Renal cortex interstitium (tissue), 11 donors: ENCODE results near the gene RAET1L. TPM values are rescaled to one million over a fixed set of nuclear protein-coding genes. Genes with fewer than 3 reads are reported as not detected.

Source experiments
- DNase-seq, 11 donors: peaks; one replicate each; pipeline ENCODE4 v3.0.0-alpha.2; 2013; ENCODE audit warnings: low read depth in 9 of 11, low spot score in 4 of 11; ENCODE audit errors: extremely low read depth in 1 of 11
- polyA plus RNA-seq, 3 donors: library from polyadenylated mRNA; unstranded; fragments of 120-200 nt; gene quantifications; one replicate each; pipeline ENCODE4 v1.2.1, GENCODE V29; 2013; ENCODE audit not compliant: insufficient read length in 3 of 3

The RAET1L gene
- polyA plus RNA-seq, 3 donors: 0.23 TPM; not detected in 2

DNA sequence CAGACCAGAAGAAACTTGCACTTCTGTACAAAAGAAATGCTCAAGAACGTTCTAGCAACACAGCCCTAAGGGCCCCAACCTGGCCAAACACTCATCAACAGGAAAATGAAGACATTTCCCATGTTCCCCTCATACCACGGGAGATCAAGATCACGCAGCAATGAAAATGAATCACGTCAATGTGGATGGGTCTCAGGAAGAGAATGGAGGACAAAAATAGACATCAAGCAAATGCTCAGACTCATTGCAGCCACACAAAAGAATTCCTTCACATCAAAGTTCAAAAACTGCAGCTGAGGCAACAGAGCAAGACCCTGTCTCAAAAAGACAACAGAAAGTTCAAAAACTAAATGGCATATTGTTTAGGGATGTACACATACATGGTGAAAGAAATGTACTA, 25.5 kb upstream of the RAET1L start:
- DNase-seq: no peak

DNA sequence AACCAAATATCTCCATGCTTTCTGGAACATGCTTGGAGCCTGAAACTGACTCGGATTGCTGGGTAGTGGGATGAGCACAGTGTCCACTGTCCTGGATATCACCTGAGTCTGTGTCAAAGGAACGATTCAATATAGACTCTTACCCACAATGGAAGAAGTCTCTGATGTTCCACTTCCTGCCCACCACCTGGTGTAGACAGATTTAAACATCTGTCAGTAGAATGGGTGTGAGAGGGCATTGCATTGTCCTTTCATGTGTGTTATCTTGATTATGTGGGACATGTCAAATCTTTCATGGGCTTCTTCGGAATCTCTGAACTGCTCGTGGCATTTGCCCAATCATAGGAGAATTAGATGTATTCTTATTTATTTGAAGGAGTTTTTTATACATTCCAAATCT, 22.8 kb upstream of the RAET1L start:
- DNase-seq: no peak

DNA sequence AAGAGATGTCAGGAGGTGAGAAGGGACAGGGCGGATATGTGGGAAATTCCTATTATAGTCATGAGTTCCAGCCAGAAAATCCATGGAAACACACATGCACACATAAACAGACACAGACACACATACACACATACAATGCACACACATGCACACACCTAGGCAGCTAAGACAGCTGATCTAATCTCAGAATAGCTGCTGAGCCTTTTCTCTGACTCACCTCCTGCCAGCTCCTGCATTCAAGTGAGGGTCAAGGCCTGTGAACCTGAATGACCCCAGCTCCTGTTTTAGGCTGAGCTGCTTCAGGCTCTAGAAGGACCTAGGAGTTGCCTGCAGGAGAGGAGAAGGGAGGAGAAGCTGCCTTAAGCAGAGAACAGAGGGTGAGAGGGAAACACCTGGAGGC, 21.6 kb upstream of the RAET1L start:
- no peak for DNase-seq

DNA sequence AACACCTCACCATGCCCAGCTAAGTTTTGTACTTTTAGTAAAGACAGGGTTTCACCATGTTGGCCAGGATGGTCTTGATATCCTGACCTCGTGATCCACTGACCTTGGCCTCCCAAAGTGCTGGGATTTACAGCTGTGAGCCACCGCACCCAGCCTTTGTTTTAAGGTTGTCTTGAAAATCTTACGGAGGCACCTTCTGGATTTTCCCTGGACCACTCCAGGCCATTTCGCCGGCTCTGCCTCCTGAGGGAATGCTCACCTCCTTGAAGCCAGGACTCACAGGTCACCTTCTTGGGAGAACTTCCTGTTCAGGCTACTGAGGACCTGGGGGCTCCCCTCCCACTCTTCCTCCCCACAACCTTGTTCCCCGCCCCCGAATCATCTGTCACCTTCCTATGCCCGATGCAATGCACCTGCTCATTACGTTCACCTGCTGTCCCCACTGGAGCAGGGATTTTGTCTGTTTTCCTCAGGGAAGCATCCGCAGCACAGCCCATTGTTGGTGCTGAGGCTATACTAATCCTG, 19.4 kb upstream of the RAET1L start:
- DNase-seq: no peak

DNA sequence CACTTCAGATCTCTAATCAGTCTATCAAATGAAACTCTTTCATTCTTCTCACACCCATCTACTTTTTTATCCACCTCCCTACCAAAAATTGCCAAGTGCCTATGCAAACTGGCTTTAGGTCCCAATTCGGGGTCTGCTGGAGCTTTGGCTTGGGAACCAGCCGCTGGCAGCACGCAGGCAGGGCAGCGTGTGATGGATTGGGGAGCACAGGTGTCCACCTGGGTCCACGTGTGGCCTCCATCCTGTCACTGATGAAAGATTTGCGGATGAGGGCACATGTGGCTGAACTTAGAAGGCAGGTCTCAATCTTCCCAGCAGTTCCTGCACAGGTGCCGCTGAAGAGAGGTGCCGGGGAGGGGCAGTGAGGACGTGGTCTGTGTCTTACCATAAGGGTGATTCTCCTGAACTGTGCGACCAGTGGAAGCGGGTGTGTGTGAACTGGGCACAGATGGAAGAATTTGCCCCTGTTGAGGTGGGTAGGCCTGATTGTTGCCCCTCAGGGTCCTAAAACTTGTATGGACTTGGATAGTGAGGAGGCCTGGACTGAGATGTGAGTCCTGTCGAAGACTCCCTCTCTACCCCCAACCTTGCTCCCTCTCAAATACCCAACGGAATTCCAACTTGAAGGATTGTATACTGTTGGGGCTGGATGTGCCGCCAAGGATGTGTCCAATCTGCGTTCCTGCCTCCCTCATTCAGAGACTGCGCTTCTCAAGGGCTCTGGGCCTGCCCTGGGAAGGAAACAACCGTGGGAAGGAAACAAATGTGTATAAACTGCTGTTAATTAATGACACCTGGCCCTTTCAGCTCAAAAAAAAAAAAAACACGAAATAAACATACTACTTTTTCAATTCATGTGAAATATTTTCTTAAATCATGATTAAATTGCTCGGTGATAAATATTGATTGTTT, 18.4 kb upstream of the RAET1L start:
- DNase-seq: no peak

DNA sequence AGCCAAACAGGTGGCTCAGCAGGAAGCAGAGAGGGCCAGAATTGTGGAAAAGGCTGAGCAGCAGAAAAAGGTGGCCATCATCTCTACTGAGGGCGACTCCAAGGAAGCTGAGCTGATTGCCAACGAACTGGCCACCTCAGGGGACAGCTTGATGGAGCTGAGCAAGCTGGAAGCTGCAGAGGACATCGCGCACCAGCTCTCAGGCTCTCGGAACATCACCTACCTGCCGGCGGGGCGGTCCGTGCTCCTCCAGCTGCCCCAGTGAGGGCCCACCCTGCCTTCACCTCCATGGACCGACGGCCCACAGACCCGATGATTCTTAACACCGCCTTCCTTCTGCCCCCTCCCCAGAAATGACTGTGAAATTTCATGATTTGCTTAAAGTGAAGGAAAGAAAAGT, 17.8 kb upstream of the RAET1L start:
- no peak for DNase-seq

DNA sequence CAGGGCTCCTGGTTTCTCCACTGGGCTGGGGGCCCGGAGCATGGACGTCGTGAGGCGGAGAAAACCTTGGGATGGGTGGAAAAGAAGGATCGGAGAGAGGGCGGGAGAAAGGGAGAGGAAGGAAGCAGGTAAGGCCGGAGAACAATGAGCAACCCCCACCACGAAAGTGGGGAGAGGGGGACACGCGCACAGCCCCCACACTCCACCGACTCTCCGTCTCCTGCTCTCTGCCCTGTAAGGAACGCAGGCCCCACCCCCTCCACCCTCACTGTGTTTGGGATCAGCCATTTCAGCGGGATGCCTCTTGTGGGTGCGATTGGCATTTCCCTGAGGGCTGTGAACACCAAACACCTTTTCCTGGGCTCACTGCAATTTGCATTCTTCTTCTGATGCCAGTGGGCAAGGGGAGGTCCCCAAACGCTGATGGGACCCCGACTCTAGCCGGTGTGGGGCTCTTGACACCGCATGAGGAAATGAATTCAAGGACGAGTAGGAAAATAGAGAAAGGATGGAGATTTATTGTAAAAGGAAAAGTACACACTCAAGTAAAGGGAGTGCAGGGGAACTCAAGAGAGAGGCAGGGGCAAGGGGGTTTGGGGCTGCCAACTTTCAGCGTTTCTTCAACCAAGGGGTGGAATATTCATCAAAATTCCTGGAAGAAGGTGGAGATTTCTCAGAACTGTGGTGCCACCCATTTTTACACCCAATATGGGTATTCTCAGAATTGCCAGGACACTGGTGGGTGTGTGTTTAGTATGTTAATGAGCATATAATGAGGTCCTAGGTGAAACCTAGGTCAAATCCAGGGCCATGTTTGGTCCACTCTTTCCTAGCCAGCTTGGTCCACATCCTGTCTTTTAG, 13.1 kb upstream of the RAET1L start:
- no peak for DNase-seq

DNA sequence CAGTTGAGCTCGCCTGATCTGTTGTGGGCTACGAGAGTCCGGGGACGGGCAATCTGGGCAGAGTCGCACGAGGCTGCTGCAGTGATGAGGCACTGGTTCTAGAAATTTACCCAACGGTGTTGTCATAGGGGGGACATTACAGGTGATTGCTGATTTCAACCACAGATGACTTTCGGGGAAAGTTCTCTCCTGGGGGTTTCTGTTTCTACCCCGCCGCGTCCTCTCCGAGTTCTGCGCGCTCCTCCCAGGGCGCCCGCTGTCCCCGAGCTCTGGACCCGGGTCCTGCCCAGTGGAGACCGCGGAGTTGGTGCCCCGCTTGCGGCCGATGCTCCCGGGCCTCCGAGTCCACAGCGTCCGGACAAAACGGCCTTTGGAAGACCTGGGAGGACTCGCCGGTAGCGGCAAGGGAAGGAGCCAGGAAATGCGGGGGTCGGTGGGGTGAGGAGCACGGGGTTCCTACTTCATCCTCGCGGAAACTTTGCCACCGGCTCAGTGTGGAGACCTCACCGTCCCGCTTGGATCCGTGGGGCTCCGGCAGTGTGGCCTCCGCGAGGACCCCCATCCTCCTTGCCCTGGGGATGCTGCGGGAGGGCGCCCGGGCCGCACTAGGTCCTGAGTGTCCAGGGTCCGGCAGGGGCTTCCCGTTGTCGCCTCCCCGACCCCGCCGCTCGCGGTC, 12.3 kb upstream of the RAET1L start:
- no peak for DNase-seq

DNA sequence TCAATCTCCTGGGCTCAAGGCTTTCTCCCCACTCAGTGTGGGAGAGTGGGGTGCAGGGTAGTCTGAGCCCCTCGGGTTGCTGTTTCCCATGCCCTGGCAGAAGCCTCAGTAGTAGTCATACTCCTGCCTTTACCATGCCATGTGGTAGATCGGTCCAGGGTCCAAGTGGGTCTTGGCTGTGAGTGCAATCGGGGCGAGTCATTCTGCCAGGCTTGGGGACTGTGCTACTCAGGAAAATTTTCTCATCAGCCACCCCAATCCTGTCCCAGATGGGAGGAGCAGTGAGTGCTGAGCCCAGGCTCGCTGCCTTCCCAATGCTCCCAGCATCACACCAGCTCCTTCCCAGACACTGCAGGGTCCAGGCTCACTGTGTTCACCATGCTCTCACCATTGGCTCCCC, 10.7 kb upstream of the RAET1L start:
- no peak for DNase-seq

DNA sequence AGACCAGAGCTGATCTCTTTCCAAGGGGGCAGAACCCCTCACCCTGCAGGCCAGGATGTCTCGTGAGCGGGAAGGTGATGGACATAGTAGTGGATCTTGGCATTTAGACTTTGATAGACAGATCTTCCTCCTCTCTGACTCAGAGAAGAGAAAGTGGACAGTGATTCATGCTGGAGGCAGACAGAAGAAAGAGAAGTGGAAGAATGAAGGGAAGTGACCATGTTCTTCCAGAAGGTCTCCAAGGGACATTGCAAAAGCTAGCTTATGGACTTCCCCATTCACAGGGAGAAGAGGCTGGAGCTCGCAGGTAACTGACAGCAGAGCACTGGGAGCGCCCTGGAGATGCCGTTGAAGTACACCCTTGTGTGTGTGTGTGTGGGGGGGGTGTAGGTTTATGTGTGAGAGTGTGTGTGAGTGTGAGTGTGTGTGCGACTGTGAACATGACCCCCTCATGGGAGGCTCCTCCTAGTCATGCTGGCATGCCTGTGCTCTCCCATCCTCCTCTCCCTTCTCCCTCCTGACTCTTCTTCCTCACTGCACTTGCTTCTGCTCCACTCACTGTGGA, 8.0 kb upstream of the RAET1L start:
- DNase-seq: no peak

DNA sequence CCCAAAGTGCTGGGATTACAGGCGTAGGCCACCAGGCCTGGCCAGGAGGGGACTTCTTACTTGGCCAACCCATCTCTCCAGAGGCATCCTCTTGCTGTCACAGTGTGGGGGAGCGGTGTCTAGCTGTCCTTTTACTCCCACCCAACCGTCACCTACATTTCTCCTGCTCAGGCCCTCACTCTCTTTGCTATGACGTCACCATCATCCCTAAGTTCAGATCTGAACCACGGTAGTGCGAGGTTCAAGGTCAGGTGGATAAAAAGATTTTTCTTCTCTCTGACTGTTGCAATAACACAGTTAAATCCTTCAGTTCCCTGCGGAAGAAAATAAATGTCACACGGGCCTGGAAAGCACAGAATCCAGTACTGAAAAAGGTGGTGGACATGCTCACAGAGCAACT, 7.3 kb upstream of the RAET1L start:
- DNase-seq: no peak

DNA sequence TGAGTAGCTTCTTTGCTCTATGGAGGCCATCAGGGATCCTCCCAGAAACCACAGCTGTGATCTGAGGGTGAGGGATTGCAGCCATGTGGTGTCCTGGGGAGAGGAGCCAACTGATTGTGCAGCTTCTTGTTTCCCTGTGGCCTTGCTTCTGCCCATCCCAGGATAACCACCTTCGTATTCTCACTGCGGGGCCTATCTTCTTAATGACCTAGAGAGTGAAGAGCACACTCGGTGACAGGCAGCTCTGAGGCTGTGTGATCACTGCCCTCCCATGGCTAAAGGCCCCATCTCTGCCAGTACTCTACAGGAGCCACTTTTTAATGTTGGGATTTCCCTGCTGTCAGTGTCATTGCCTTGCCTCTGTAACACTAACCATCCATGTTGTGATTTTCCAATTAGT, 5.3 kb upstream of the RAET1L start:
- no peak for DNase-seq

DNA sequence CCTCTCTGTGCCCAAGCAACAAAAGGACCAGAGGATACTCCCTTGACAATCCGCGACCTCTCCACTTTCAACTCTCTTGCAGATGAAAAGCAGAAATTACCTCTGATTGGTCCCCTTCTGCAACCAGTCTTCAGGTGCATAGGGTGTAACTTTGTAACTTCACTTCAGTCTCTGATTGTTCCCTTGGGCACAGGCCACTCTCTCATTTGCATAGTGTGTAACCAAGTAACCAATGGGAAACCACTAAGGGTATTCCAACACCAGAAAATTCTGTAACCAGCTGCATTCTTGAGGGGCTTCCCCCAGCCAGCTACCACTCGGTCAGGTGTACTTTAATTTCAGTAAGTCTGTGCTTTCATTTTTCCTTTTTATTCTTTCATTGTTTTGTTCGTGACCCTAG, 4.4 kb upstream of the RAET1L start:
- DNase-seq: no peak

DNA sequence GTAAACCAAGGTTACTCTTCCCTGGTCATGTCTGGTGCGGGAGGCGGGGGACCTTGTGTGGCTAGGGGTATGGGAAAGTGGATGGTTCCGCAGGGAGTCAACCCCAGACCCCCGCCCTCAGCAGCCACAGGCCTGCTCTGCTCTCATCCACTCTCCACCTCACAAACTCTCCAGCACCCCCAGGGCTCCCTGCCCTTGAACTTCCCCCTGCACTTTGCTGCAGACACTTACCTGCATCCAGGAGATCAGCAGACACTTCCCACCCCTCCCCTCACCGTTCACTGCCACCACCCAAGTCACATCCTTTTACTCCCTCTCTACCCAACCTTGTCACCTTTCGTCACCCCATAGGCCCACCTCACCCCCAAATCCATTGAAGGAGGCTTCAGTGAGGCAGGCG, 3.9 kb upstream of the RAET1L start:
- no peak for DNase-seq

DNA sequence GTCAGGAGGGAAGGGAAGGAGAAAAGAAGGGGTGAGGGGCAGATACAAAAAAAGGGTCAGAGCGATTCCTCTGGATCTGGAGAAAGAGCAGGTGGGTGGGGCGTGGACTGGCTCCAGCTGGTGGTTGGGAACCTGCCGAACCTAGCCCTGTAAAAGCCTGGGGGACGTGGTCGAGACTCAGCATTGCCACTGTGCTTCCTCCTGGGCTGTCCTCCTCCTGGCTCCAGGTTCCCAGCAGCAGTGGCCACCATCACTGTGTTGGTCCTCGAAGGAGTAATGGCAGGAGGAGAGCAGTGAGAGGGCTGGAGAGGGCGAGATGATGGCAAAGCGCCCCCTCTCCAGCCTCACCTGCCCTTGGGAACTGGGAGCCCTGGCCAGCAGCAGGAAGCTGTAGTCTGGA, 3.5 kb upstream of the RAET1L start:
- DNase-seq: no peak

DNA sequence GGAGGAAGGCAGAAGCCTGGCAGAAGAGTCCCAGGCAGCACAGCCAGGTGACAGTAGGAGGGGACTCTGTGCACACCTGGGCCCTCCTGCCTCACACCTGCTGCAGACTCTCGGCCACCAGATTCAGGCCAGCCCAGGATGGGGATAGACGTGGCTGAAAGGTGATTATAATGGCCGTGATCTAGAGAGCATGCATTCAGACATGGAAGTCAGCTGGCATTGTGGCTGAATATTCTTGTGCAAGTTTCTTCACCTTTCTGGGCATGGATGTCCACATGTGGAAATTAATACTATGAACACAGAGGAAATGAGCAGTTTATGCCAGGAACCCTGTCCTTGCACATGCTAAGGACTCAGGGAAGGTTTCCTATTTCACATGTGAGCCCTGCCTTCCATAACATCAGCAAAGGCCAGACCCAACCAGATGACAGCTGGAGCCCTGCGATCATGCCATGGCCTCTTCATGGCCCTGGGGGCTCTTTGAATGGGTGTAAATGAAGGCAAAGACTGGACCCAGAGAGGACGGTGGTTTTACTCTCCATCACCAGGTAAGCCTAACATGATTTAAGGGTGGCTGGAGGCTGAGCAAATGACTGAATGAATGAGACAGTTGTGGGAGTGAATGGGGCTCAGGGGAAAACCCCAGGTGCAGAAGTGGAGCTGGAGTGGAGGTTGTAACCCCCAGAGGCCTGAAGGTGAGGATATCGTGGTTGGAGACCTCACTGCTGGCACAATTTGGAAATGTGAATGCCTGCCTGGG, 2.7 kb upstream of the RAET1L start:
- no peak for DNase-seq

DNA sequence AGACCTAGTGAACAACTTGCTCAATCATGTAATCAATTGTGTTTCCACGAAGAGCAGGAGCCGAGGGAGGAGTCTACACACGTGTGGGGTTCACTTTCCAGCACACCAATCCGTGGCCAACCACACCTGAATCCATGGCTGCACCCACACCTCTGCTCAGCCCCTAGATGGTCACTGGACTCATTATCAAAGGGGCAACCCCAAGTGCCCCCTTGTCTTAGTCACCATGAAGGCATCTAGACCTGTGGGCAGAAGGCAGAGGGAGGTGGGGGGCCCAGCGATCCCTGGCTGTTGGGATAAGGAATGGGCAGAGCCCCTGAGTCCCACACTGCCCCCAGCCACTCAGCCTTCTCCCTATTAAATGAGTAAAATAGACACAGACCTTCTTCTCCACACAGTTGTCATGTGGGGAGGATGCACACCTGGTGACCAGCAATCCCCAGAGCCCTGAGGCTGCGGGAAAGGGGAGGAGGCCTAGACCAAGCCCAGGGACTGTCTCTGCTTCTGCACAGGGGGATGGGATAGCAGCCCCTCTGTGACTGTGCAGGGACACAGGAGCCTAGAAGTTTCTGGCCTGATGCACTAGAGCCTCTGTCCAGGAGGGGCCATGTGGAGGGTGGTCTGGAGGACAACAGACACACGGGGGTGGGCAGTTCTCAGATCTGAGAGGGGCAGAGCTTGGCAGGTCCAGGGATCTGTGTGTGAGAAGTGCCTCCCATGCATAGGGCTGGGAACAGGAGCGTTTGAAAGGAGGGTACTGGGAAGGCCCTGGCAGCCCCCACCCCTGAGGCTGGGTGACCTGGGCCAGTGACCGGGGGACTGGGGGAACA, 1.9 kb upstream of the RAET1L start:
- DNase-seq: no peak
